Fibroblast of lung (primary cell): ENCODE data around the gene ATP11A.

Source experiments
- CTCF ChIP-seq, 2 donors: IDR thresholded peaks in 1 of 2; conservative IDR thresholded peaks in 1 of 2; 1 replicate in 1 of 2; 2 replicates in 1 of 2; pipeline ENCODE4 v1.5.1; 2011 to 2012; ENCODE audit warnings: low read length in 2 of 2, control low read depth in 1 of 2, inconsistent platforms in 1 of 2, low read depth in 1 of 2, mild to moderate bottlenecking in 1 of 2
- EZH2 ChIP-seq: IDR thresholded peaks from 2 replicates; pipeline ENCODE4 v1.5.1; 2012; ENCODE audit warnings: low read length, control low read depth, mild to moderate bottlenecking; ENCODE audit errors: missing control alignments

- TF ChIP-seq CTCF (conservative IDR thresholded peaks at IDR 0.05 in 1 of 2, IDR thresholded peaks at IDR 0.05 in 1 of 2; ENCODE audit: low read depth in 1 of 2, low read length in 2 of 2) (no peak), EZH2 (no peak)
Measured at GRCh38 chr13:112876305-112877000, 186.6 kb downstream of the ATP11A start.
